Measurements from ENCODE around the gene MRPL17.
"Not testable (repeated sequence)": the region's sequence is repeated elsewhere in the genome, so short reads cannot be mapped to it uniquely, and the experiment has no call there.

DNA sequence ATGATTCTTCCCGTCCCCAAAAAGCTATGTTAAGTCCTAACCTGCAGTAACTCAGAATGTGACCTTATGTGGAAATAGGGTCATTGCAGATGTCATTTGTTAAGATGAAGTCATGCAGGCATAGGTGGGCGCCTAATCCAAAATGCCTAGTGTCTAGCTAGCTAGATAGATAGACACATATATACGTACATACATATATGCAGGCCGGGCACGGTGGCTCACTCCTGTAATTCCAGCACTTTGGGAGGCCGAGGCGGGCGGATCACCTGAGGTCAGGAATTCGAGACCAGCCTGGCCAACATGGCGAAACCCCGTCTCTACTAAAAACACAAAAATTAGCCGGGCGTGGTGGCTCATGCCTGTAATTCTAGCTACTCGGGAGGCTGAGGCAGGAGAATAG lies 928 bp upstream of the MRPL17 start:
- TF ChIP-seq POLR2A (IDR thresholded peaks at IDR 0.05); POLR2AphosphoS5 (IDR thresholded peaks at IDR 0.05); EP300 (IDR thresholded peaks at IDR 0.05; ENCODE audit: low read depth): not testable (repeated sequence)

Data from transverse colon (tissue), 3 donors.